A172 (cell line): Measurements from ENCODE around the gene CPEB4. TPM values are rescaled to one million over a fixed set of nuclear protein-coding genes. Genes with fewer than 3 reads are reported as not detected.

Source experiments
- DNase-seq: peaks from one replicate; pipeline ENCODE4 v3.0.0-alpha.2; 2015; ENCODE audit warnings: low spot score
- total RNA-seq: library from RNA; depleted of rRNA; stranded (reverse); fragments of >200 nt; shearing (Covaris generic); gene quantifications from 2 replicates; pipeline ENCODE4 v1.2.3, GENCODE V29; 2014; rRNA removed

CPEB4 gene
- total RNA-seq, 1 experiment from 2014 or later, result 25.9 TPM

GRCh38 chr5:173972925-173973615, 84.9 kb downstream of the CPEB4 start:
- peak; percentile 91 for DNase-seq

GRCh38 chr5:173973616-173973969, 85.4 kb downstream of the CPEB4 start:
- DNase-seq, result no peak

GRCh38 chr5:173974688-173975239, 86.6 kb downstream of the CPEB4 start:
- no peak for DNase-seq

GRCh38 chr5:173981185-173981761, 93.1 kb downstream of the CPEB4 start:
- no peak for DNase-seq

GRCh38 chr5:173984218-173984617, 96.1 kb downstream of the CPEB4 start:
- peak; percentile 32 for DNase-seq

- DNase-seq, result no peak
These were observed 100.6 kb downstream of the CPEB4 start, which contains the start of gene C5orf47 for GRCh38 chr5:173988554-173989431. TSS of gene C5orf47 (plus strand) at chr5:173989170. CDS start at chr5:173989264, 94 bp downstream.

- DNase-seq, result no peak
These were observed 101.4 kb downstream of the CPEB4 start for GRCh38 chr5:173989432-173990082.

- DNase-seq, result no peak
These were observed 109.2 kb downstream of the CPEB4 start for GRCh38 chr5:173997331-173997730.

- DNase-seq, result no peak
These were observed 110.4 kb downstream of the CPEB4 start for GRCh38 chr5:173998531-173998930.

- DNase-seq, result no peak
These were observed 111.9 kb downstream of the CPEB4 start for GRCh38 chr5:174000076-174000475.

GRCh38 chr5:174003795-174004194, 115.6 kb downstream of the CPEB4 start:
- DNase-seq, result no peak

GRCh38 chr5:174008922-174009321, 120.8 kb downstream of the CPEB4 start:
- DNase-seq, result no peak

- DNase-seq, result no peak
These were observed 122.2 kb downstream of the CPEB4 start for GRCh38 chr5:174010365-174010764.

- no peak for DNase-seq
These were observed 123.3 kb downstream of the CPEB4 start for GRCh38 chr5:174011441-174011840.

Other genes with a start within 250 kb of the CPEB4 start
- not detected in 2 replicates for gene C5orf47, start 100.8 kb downstream of the CPEB4 start, total RNA-seq
- 1.4 TPM in 1 of 2 replicates, not detected in the other for gene NSG2, start 157.4 kb downstream of the CPEB4 start, total RNA-seq